GM19023 (cell line): Measurements from ENCODE around the gene TMEM256.
"Not testable (repeated sequence)": the region's sequence is repeated elsewhere in the genome, so short reads cannot be mapped to it uniquely, and the experiment has no call there.

ENCODE experiments used
- ATAC-seq: cut with Tn5 transposase; IDR thresholded peaks from one replicate; pipeline ENCODE4 v1.9.1; 2021; ENCODE audit warnings: mild to moderate bottlenecking, moderate library complexity; ENCODE audit not compliant: unreplicated experiment

Gene TMEM256

GRCh38 chr17:7384489-7385081, 19.3 kb downstream of the TMEM256 start:
- no peak for ATAC-seq

- ATAC-seq: peak; percentile 70
These were observed 20.0 kb downstream of the TMEM256 start for GRCh38 chr17:7383742-7384488.

GRCh38 chr17:7383371-7383741, 20.5 kb downstream of the TMEM256 start:
- ATAC-seq: no peak

- no peak for ATAC-seq
These were observed 21.0 kb downstream of the TMEM256 start for GRCh38 chr17:7382901-7383300.

GRCh38 chr17:7380855-7381683, 22.8 kb downstream of the TMEM256 start, which contains the start of gene TNK1:
TSS of gene TNK1 (plus strand) at chr17:7381089. CDS start at chr17:7382927, 1,838 bp downstream.
- no peak for ATAC-seq

- ATAC-seq: no peak
These were observed 23.6 kb downstream of the TMEM256 start for GRCh38 chr17:7380321-7380720.

GRCh38 chr17:7379134-7379533, 24.8 kb downstream of the TMEM256 start:
- no peak for ATAC-seq

- ATAC-seq: no peak
These were observed 29.5 kb downstream of the TMEM256 start for GRCh38 chr17:7374353-7374752.

- ATAC-seq: no peak
These were observed 33.0 kb downstream of the TMEM256 start for GRCh38 chr17:7370853-7371252.

- no peak for ATAC-seq
These were observed 34.1 kb downstream of the TMEM256 start for GRCh38 chr17:7369825-7370224.

GRCh38 chr17:7368599-7368994, 35.3 kb downstream of the TMEM256 start:
- ATAC-seq: not testable (repeated sequence)

- no peak for ATAC-seq
These were observed 35.8 kb downstream of the TMEM256 start for GRCh38 chr17:7367918-7368598.

- no peak for ATAC-seq
These were observed 36.8 kb downstream of the TMEM256 start for GRCh38 chr17:7367083-7367482.

GRCh38 chr17:7365963-7366362, 37.9 kb downstream of the TMEM256 start:
- ATAC-seq: not testable (repeated sequence)

GRCh38 chr17:7363311-7363710, 40.6 kb downstream of the TMEM256 start:
- ATAC-seq: no peak

- no peak for ATAC-seq
These were observed 42.0 kb downstream of the TMEM256 start for GRCh38 chr17:7361906-7362305.

- ATAC-seq: no peak
These were observed 46.5 kb downstream of the TMEM256 start for GRCh38 chr17:7357381-7357780.

GRCh38 chr17:7356756-7357155, 47.1 kb downstream of the TMEM256 start:
- ATAC-seq: no peak

- ATAC-seq: no peak
These were observed 47.8 kb downstream of the TMEM256 start for GRCh38 chr17:7356072-7356549.

GRCh38 chr17:7355573-7355972, 48.3 kb downstream of the TMEM256 start:
- ATAC-seq: no peak

GRCh38 chr17:7355053-7355452, 48.8 kb downstream of the TMEM256 start, which contains the start of gene TMEM95:
TSS of gene TMEM95 (plus strand) at chr17:7355156. CDS start at chr17:7355205, 49 bp downstream.
- ATAC-seq: no peak
